Skin epidermis (tissue), 12 donors: ENCODE measurements around the gene PLXDC1.
A peak's percentile ranks its signal among the peaks of the same experiment; 100 is the strongest.

Experiments
- H3K27ac ChIP-seq, 21 experiments: fragments of 200-600 bp; sonication (generic) in 11 of 21; one replicate each; pipeline ENCODE4 v1.5.0; 2020; ENCODE audit warnings: mild to moderate bottlenecking in 3 of 21, inconsistent platforms in 2 of 21, moderate library complexity in 2 of 21
- H3K4me3 ChIP-seq, 7 experiments: fragments of 200-600 bp; sonication (generic) in 2 of 7; one replicate each; pipeline ENCODE4 v1.5.0; 2020; ENCODE audit warnings: inconsistent platforms in 2 of 7, mild to moderate bottlenecking in 2 of 7, moderate library complexity in 1 of 7

The PLXDC1 gene

DNA sequence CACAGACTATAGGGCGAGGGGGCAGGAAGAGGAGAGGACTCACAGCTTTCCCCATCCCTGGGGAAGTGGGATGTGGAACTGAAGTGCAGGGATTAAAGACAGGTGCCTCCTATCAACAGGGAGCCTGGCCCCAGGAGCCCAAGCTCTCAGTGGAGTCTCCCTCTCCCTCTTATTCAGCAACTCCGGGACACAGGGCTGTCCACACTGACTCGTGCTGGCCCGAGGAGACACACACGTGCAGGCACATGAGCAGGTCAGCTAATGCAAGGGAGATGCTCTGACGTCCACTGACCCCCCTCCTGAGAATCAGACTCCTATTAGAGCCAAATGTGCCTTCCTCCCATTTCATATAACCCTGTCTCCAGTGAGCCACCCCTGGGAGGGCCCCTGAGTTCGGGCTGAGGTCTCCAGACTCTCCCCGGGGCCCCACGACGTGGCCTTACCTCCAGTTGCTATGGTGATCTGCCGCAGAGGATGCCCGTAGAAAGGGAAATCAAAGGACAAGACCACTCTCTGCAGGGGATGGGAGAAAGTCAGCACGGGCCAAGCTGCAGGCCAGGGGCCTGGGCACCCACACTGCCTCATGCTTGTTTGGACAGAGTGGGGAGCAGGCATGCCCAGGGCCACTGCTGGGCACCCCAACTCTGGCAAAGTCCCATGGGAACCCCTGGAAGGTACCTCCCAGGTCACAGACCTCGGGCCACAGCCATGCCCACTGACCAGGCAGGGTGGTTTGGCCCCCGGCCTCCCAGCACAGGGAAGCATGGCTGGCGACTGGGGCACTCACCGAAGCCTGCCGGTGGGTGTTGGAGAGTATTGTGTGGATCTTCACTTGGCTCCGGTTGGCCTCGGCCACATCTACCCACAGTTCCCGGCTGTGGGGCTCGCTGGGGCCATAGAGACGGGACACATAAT, 42.7 kb downstream of the PLXDC1 start:
- no peak overlapping the region for H3K4me3 ChIP-seq
- H3K27ac ChIP-seq: no peak overlapping the region

DNA sequence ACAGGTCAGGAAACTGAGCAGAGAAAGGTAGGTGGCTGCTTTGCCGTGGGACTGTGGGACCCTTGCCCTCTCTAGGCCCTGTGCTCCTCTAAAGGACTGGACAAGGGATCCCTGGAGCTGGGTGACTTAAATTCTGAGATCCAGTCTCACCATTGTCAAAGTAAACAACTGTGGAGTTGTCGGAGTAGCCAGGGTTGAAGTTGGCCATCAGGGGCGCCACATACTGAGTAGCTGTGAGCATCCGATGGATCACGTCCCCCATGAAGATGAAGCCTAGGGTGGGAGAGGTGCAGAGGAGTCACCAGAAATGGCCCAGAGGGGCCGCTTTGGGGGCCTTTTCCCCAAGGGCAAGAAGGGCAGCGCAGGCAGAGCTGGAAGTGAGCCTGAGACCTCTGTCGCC, 43.5 kb downstream of the PLXDC1 start:
- H3K27ac ChIP-seq: no peak overlapping the region
- no peak overlapping the region for H3K4me3 ChIP-seq

GRCh38 chr17:39107155-39107554, 44.3 kb downstream of the PLXDC1 start:
- Histone ChIP-seq H3K27ac (no peak overlapping the region), H3K4me3 (no peak overlapping the region)

- Histone ChIP-seq H3K4me3 (no peak overlapping the region), H3K27ac (no peak overlapping the region)
Observed at GRCh38 chr17:39105705-39106104, 45.7 kb downstream of the PLXDC1 start.

- H3K27ac ChIP-seq: no peak overlapping the region
- H3K4me3 ChIP-seq: no peak overlapping the region
Observed at GRCh38 chr17:39104657-39105056, 46.8 kb downstream of the PLXDC1 start.

DNA sequence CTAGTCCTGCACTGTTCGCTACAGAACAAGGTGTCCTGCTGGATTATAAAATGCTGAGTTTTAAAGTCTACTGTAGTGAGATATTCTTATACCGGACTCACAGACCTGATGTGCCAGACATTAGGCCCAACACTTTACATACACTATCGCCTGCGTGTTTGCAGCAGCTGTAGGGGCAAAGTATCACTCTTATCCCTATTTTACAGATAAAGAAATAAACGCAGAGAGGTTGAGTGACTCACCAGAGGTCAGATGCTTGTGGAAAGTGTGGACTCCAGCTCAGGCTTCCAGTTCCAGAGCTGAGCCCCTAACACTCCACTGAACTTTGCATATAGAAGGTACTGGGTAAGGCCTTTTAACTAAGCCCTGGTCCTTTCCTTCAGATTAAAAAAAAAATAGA, 47.4 kb downstream of the PLXDC1 start:
- H3K27ac ChIP-seq: no peak overlapping the region
- no peak overlapping the region for H3K4me3 ChIP-seq

- no peak overlapping the region for H3K4me3 ChIP-seq
- no peak overlapping the region for H3K27ac ChIP-seq
Observed at GRCh38 chr17:39101091-39101490, 50.3 kb downstream of the PLXDC1 start.

DNA sequence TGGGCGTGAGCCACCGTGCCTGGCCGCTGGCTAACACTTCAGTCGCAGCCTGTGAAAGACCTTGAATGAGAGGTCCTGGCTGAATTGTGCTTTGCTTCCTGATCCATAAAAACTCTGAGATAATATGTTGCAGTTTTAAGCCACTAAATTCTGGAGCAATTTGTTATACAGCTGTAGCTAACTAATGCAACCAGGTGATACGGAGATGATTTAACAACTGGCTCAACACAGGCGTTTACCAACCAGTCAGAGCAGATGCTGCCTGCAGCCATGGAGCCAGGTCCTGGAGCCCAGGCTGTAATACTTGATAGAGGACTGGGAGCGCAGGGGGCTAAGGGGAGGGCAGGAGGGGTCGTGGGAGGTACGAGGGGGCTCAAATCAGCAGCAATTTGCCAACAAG, 50.9 kb downstream of the PLXDC1 start:
- Histone ChIP-seq H3K27ac (no peak overlapping the region), H3K4me3 (no peak overlapping the region)

- no peak overlapping the region for H3K4me3 ChIP-seq
- H3K27ac ChIP-seq: peak overlapping the region in 5 of 21 experiments; percentile 24 to 55 (median 33)
Observed at GRCh38 chr17:39099663-39100286, 51.7 kb downstream of the PLXDC1 start.

DNA sequence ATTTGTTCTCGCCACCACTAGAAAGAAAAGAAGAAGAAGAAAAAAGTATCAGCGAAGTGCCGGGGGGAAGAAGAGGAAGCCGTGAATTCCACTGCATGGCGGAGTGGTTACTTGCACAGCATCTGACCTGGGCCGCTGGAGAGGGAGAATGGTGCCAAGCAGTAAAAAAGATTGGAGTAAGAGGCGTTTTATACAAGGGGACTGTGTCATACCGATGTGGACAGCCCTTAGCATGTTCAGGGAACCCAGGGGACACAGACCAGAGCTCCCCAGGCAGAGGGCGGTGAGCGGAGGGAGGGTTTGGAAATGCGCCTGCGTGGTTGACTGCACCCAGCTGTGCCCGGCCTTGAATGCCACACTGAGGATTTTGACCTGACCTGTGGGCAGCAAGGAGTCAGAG, 52.8 kb downstream of the PLXDC1 start:
- H3K4me3 ChIP-seq: no peak overlapping the region
- peak overlapping the region in 7 of 21 experiments; percentile 7 to 55 (median 30) for H3K27ac ChIP-seq

DNA sequence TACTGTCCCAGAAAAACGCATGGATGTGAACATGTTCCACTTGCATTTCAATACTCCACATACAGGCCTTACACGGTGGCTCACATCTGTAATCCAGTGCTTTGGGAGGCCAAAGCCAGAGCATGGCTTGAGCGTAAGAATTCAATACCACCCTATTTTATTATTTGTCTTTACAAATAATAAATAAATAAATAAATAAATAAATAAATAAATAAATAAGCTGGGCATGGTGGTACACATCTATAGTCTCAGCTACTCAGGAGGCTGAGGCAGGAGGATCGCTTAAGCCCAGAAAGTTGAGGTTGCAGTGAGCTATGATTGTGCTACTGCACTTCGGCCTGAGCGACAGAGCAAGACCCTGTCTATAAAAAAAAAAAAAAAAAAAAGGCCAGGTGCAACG, 53.9 kb downstream of the PLXDC1 start:
- H3K27ac ChIP-seq: peak overlapping the region in 10 of 21 experiments; percentile 5 to 94 (median 82)

GRCh38 chr17:39097150-39097519, 54.3 kb downstream of the PLXDC1 start:
- Histone ChIP-seq H3K27ac (peak overlapping the region in 15 of 21 experiments; percentile 5 to 94 (median 76)), H3K4me3 (no peak overlapping the region)

More for the DNA sequence above, 53.9 kb downstream of the PLXDC1 start:
- no peak overlapping the region for H3K4me3 ChIP-seq

DNA sequence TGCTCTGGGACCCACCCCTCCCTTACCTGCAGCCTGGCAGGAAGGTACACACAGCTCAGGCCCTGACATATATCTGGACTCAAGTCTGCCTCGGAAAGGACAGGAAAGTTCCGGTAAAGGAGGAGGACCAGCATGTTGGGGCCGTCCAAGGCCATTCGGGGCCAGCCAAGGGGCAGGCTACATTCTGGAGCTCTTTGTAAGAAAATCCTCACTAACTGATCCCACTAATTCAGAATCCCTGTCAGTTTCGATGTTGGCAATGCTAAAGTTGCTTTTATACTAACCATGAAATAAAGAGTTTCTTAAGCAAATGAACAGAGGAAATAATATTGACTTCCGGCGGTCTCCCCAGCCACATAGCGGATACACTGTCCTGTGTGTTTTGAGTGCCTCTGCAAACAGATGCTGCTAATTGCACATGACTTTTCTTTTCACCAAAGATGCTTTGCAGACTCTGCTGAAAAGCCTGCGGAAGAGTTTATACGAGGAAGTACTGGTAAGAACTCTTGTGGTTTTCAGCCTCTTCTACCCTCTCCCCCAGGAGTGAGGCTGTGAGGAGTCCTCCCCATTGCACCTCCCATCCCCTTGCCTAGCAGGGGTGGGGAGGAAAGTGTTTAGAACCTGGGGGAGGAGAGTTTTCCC, 54.8 kb downstream of the PLXDC1 start:
- H3K4me3 ChIP-seq: no peak overlapping the region
- peak overlapping the region in 20 of 21 experiments; percentile 10 to 94 (median 70) for H3K27ac ChIP-seq

DNA sequence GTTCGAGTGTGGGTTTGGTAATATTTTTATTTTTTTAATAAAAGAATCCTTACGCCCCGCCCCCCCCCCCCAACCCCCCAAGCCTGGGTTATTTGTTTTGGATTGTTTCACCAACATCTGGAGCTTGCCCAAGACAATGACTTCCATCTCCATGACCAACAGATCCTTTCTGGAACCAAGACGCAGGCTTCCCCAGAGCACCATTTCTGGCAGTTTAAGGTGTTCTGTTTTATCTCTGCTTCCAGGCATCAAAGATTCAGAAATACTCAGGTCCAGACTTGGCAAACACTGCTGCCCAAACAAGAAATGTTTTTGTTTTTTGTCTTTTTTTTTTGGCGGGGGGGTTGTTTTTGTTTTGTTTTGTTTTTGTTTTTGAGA, 56.1 kb downstream of the PLXDC1 start:
- no peak overlapping the region for H3K4me3 ChIP-seq
- peak overlapping the region in 17 of 21 experiments; percentile 18 to 94 (median 75) for H3K27ac ChIP-seq

GRCh38 chr17:39094607-39095308, 56.7 kb downstream of the PLXDC1 start:
- peak overlapping the region in 16 of 21 experiments; percentile 18 to 94 (median 72) for H3K27ac ChIP-seq
- H3K4me3 ChIP-seq: no peak overlapping the region

DNA sequence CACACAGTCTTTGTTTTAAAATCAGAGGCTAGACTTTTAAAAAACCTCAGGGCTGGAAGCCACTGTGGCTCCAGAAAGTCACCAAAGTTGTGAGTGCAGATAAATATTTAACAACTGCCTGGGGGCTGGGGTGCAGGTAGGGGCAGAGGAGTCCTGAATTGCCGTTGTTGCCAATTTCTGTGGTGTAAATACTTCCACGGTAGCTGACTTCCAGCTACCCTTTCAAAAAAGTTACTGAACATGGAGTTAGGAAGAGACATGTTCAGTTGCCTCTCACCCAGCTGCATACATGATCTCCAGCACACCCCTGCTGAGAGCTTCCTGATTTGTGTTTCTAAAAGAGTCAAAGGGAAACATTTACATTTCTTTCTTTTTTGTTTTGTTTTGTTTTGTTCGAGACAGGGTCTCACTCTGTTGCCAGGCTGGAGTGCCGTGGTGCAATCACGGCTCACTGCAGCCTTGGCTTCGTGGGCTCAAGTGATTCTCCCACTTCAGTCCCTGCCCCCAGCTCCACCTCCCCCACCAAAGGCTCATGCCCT, 58.7 kb downstream of the PLXDC1 start:
- H3K4me3 ChIP-seq: no peak overlapping the region
- peak overlapping the region in 13 of 21 experiments; percentile 0 to 94 (median 60) for H3K27ac ChIP-seq

DNA sequence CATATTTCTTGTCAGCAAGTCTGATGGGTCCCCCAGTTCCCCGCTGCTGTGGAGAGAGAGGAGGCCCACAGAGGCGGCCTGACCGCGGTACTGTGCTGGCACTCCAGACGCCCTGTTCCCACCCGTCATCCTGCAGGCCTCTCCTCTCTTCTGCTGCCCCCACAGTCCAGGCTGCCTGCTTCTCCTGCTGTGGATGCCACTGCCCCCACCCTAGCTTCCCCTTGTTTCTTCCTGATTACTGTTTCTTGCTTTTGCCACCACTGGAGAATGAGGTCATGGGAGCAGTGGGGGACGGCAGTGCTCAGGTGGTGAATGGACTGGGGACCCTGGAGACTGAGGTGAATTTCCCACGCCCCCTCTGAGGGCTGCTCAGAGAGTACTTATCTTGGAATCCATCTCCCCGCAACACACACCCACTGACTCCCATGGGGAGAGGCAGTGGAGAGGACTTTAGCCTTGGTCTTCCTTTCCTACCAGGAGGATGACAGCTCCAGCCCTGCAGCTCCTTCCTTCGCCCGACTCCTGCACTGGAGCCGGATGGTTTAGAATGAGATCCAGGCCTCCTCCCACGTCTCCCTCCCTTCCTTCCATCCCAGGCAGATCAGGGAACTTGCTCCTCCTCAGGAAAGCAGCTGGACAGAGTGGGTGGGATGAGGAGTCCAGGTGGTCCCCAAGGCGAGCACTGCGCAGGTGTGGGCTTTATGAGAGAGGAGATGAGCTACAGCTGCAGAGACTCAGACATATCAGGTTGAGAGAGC, 60.4 kb downstream of the PLXDC1 start:
- H3K27ac ChIP-seq: peak overlapping the region in 10 of 21 experiments; percentile 11 to 94 (median 50)
- H3K4me3 ChIP-seq: no peak overlapping the region

DNA sequence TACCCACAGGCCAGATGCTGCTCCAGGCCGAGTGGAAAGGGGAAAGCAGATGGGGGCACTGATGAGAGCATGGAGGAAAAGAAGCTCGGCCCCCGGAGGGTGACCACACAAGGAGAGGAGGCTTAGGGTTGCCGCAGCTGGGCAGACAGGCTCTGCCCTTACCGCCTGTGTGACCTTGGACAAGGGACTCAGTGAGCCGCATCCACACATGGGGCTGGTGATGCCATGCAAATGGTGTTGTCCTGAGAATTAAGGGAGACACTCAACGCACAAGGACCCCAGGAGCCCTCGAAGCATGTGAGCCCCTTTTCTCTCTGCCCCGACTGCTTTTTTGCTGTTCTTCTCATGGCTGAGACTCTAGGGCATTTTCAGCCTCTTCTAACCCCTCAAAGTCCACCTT, 61.0 kb downstream of the PLXDC1 start:
- H3K27ac ChIP-seq: peak overlapping the region in 7 of 21 experiments; percentile 7 to 94 (median 41)

DNA sequence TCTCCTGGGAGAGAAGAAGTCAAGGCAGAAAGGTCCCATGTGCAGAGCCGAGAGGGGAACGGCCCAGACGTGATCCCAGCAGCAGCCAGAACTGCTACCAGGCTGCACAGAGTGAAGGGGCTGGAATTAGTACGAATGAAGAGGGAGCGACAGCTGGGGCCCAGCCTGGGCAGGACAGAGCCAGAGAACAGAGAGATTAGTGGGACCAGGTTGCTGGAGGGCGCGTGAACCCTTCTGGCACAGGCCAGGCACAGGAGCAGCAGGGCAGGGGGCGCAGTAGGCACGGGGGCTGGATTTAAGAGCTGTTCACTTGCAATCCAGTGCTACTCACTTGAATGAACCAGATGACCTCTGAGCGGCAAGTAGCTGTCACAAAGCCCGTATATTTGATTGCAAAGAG, 66.9 kb downstream of the PLXDC1 start:
- Histone ChIP-seq H3K4me3 (no peak overlapping the region), H3K27ac (no peak overlapping the region)

More for the DNA sequence above, 61.0 kb downstream of the PLXDC1 start:
- no peak overlapping the region for H3K4me3 ChIP-seq
